ENCODE data around the gene IFI6.
"Not testable (repeated sequence)": the region's sequence is repeated elsewhere in the genome, so short reads cannot be mapped to it uniquely, and the experiment has no call there.

The IFI6 gene

GRCh38 chr1:27628712-27629111 is 43.3 kb downstream of the IFI6 start:
- DNase-seq (ENCODE audit: low read depth), result no peak

DNA sequence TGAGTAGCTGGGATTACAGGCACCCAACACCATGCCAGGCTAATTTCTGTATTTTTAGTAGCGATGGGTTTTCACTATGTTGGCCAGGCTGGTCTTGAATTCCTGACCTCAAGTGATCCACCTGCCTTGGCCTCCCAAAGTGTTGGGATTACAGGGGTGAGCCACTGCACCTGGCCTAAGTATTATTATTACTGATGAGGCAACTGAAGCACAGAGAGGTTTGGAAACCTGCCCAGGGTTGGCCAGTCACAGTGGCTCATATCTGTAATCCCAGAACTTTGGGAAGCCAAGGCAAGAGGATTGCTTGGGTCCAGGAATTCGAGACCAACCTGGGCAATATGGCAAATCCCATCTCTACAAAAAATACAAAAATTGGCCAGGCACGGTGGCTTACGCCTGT is 44.3 kb downstream of the IFI6 start:
- not testable (repeated sequence) for DNase-seq (ENCODE audit: low read depth)

- DNase-seq (ENCODE audit: low read depth), result no peak
These were observed 44.9 kb downstream of the IFI6 start for GRCh38 chr1:27627061-27627460.

DNA sequence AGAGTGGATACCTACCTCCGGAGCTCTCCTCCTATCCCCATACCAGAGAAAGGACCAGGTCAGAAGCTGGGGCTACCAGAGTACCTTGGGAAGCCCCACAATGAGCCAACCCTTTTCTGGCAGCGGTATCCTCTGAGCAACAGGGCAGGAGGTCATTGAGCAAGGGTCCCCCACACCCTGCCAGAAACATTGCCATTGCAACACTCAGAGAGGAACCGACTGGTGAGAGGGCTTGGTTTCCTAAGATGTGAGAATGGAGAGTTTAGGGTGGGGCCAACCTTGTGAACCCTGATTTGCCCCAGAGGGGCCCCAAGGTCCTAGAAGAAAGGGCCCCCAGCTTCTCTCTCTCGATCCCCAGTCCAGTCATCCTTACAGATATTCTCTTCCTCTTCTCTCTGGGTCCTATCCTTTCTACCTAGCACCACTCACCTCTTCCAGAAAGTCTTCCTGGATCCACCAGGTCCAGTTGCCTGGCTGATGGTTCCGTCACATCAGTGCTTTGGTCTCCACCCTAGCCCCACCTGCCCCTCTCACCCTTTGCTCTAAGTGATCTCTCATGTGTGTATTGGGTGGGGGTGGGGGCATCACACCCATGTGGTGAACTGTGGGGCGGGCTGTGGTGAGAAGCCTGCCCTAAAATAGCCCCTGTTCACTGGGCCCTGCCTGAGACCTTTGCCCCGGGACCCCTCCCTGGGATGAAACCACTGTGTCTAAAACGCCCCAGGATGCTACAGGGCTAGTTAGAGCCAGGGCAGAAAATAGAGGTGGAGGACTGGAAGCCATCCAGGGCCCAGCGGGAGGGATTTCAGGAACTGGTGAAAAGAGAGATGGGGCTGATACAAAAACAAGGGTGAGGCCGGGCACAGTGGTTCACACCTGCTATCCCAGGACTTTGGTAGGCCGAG is 45.7 kb downstream of the IFI6 start:
- DNase-seq (ENCODE audit: low read depth), result no peak

DNA sequence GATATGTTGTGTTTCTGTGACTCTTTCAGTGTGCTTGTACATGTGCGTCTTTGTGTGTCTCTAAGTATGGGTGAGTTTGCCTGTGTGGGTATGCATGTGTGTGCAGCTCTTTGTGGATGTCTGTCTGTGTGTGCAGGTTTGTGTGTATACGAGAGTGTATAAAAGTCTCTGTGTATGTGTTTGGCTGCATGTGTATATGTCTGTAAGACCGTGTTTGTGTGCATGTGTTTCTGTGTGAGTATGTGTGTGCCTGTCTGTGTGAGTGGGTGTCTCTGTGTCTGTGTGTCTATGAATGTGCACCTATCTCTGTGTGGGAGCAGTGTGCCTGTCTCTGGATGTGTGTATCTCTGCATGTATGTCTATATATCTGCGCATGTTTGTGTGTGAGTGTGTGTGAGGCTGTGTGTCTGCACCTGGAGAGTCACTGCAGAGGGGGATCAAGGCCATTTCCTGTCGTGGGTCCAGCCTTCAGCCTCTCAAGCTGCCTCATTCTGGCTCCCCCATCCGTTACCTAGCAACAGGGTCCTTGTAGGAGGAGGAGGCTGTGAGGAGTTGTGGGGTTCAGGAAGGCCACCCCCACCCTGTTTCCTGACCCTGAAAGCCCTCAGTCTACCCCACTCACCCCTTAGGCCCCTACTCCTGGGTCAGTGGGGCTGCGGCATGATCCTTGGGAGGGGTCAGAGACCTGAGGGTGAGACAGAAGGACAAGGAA is 47.4 kb downstream of the IFI6 start:
- no peak for DNase-seq (ENCODE audit: low read depth)

DNA sequence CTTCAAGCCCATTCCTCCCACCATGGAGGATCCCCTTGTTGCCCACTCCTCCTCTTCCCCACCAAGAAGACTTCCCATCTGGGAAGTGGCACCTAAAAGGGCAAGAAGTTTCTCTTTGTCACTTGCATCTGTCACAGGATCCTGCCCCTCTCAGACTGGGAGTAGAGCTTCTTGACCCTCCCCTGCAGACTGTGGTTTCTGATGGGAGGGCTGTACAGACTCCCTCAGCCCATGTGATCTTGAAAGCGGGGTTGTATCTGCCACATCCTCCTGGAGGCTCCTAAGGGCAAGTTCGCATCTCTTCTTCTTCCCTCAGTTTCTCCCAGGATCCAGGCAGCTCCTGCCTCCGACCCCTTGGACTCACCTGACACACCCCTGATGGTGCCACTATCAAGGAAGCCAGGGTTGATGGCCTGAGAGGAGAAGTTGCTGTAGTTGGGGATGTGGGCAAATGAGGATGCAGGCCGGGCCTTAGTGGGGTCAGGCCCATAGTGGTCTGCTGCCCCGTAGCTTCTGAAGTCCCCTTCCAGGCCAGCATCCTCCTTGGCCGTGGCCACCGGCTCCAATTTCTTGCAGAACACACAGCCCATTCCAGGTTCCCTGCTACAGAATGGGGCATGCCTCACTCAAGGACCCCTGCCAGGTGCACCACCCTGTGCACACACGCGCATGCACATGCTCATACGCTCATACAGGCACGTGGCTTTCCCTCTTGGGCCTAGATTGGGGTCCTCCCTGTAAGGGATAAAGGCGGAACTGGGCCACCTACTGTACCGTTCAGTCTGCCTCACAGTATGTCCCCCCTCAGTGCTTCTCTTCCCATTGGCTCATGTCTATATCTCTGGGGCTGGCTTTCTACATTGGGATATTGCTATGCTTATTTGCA is 48.4 kb downstream of the IFI6 start:
- DNase-seq (ENCODE audit: low read depth), result no peak

- DNase-seq (ENCODE audit: low read depth), result no peak
These were observed 49.2 kb downstream of the IFI6 start for GRCh38 chr1:27622828-27623227.

GRCh38 chr1:27621051-27621920 is 50.7 kb downstream of the IFI6 start:
- no peak for DNase-seq (ENCODE audit: low read depth)

DNA sequence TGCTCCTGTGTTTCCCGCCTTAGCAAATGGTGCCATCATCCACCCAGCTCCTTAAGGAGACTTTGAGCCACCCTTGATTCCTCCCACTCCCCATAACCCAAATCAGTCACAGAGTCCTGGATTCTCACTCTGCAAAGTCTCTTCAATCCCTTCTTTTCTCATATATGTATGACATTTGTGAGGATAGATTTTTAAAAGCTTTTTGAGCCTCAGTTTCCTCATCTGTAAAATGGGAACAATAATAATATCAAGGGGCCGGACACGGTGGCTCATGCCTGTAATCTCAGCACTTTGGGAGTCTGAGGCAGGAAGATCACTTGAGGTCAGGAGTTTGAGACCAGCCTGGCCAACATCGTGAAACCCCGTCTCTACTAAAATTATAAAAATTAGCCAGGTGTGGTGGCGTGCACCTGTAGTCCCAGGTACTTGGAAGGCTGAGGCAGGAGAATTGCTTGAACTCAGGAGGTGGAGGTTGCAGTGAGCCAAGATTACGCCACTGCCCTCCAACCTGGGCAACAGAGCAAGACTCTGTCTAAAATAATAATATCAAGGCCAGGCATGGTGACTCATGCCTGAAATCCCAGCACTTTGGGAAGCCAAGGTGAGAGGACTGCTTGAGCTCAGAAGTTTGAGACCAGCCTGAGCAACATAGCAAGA is 52.1 kb downstream of the IFI6 start:
- DNase-seq (ENCODE audit: low read depth), result not testable (repeated sequence)

- DNase-seq (ENCODE audit: low read depth), result no peak
These were observed 53.5 kb downstream of the IFI6 start for GRCh38 chr1:27618341-27619082.

- DNase-seq (ENCODE audit: low read depth), result no peak
These were observed 54.6 kb downstream of the IFI6 start for GRCh38 chr1:27617420-27617819.

DNA sequence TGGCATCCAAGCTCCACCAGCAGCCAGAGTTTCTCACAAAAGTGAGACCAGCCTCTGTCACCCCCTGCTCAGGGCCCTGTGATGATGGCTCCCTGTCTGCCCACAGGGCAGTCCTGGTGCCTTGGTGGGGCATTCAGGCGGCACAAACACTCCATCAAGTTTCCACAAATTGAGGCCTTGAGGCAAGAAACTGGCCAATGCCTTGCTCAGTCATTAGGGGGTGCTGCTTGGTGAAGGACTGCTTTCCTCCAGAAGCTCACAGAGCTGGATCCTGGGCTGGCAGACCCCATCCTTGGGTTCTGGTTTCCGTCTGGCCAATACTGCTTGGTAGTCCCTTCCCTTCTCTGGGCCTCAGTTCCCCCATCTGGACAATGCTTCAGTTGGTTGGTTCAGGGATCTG is 55.6 kb downstream of the IFI6 start:
- no peak for DNase-seq (ENCODE audit: low read depth)
